Measurements from ENCODE around the gene SH3PXD2B. TPM values are rescaled to one million over a fixed set of nuclear protein-coding genes. Genes with fewer than 3 reads are reported as not detected.

The SH3PXD2B gene
- total RNA-seq, 2 experiments from 2014 or later, result 0.10 TPM; not detected in 1

GRCh38 chr5:172428224-172429166 is 25.8 kb downstream of the SH3PXD2B start:
- H3K4me2 ChIP-seq (ENCODE audit: low read length), result no peak overlapping the region
- POLR2A ChIA-PET, result interaction anchor here (0.5 to 0.6 kb wide), 2 partner anchors 114 to 131 kb away, joined by 3 to 4 read pairs; no protein-coding TSS in a partner anchor

GRCh38 chr5:172427202-172427601 is 27.1 kb downstream of the SH3PXD2B start:
- no peaks in the 10 kb centered on the region for H3K79me2 ChIP-seq (ENCODE audit: insufficient read depth, low read depth, low read length)
- no peaks in the 10 kb centered on the region for H3K9me2 ChIP-seq (ENCODE audit: insufficient read depth, low read length)
- TF ChIP-seq CTCF (conservative IDR thresholded peaks at IDR 0.05; ENCODE audit: low read length), result no peak
- TF ChIP-seq EZH2phosphoT487 (IDR thresholded peaks at IDR 0.05; ENCODE audit: borderline replicate concordance, low read depth, low read length), result no peak
- no peaks in the 10 kb centered on the region for H3K36me3 ChIP-seq (ENCODE audit: insufficient read depth, low read length)
- POLR2A ChIA-PET, result interaction anchor here (0.5 kb wide), 1 partner anchor 130 kb away, joined by 4 read pairs; no protein-coding TSS in a partner anchor
- no peak overlapping the region for H2AFZ ChIP-seq (ENCODE audit: low read length)
- H3K27ac ChIP-seq (ENCODE audit: low read depth, low read length, poor library complexity, severe bottlenecking), result no peak overlapping the region
- H3K4me2 ChIP-seq (ENCODE audit: low read length), result no peak overlapping the region
- CTCF ChIA-PET (ENCODE audit: unreplicated experiment), result no interaction called here
- H3K4me3 ChIP-seq (ENCODE audit: low read depth, low read length, poor library complexity, severe bottlenecking), result no peak overlapping the region
- no TSS peak for BruUV-seq (replicated peaks)
- H3K4me1 ChIP-seq (ENCODE audit: insufficient read depth, low read length, poor library complexity, severe bottlenecking), result no peaks in the 10 kb centered on the region
- DNase-seq (ENCODE audit: low spot score), result no peak
- H3K9me3 ChIP-seq (ENCODE audit: low read length), result no peaks in the 10 kb centered on the region
- intact Hi-C loops (cut with micrococcal nuclease; ENCODE audit: unreplicated experiment), result no loop called here
- H4K20me1 ChIP-seq (ENCODE audit: insufficient read depth, low read length), result no peaks in the 10 kb centered on the region

More at GRCh38 chr5:172428224-172429166, 25.8 kb downstream of the SH3PXD2B start:
- intact Hi-C loops (cut with micrococcal nuclease; ENCODE audit: unreplicated experiment), result no loop called here
- no peaks in the 10 kb centered on the region for H3K9me2 ChIP-seq (ENCODE audit: insufficient read depth, low read length)
- H3K36me3 ChIP-seq (ENCODE audit: insufficient read depth, low read length), result no peaks in the 10 kb centered on the region
- H3K79me2 ChIP-seq (ENCODE audit: insufficient read depth, low read depth, low read length), result no peaks in the 10 kb centered on the region
- TF ChIP-seq CTCF (conservative IDR thresholded peaks at IDR 0.05; ENCODE audit: low read length), result no peak
- no peak for TF ChIP-seq EZH2phosphoT487 (IDR thresholded peaks at IDR 0.05; ENCODE audit: borderline replicate concordance, low read depth, low read length)
- no peak overlapping the region for H3K4me3 ChIP-seq (ENCODE audit: low read depth, low read length, poor library complexity, severe bottlenecking)
- CTCF ChIA-PET (ENCODE audit: unreplicated experiment), result no interaction called here
- no peak overlapping the region for H3K27ac ChIP-seq (ENCODE audit: low read depth, low read length, poor library complexity, severe bottlenecking)
- H4K20me1 ChIP-seq (ENCODE audit: insufficient read depth, low read length), result no peaks in the 10 kb centered on the region
- H3K9me3 ChIP-seq (ENCODE audit: low read length), result no peaks in the 10 kb centered on the region
- BruUV-seq (replicated peaks), result no TSS peak
- H3K4me1 ChIP-seq (ENCODE audit: insufficient read depth, low read length, poor library complexity, severe bottlenecking), result no peaks in the 10 kb centered on the region
- no peak overlapping the region for H2AFZ ChIP-seq (ENCODE audit: low read length)
- no peak for DNase-seq (ENCODE audit: low spot score)

GRCh38 chr5:172426086-172426485 is 28.2 kb downstream of the SH3PXD2B start:
- Histone ChIP-seq H2AFZ (ENCODE audit: low read length) (no peak overlapping the region), H3K9me2 (ENCODE audit: insufficient read depth, low read length) (no peaks in the 10 kb centered on the region), H3K79me2 (ENCODE audit: insufficient read depth, low read depth, low read length) (no peaks in the 10 kb centered on the region), H3K4me1 (ENCODE audit: insufficient read depth, low read length, poor library complexity, severe bottlenecking) (no peaks in the 10 kb centered on the region), H3K4me3 (ENCODE audit: low read depth, low read length, poor library complexity, severe bottlenecking) (no peak overlapping the region), H3K9me3 (ENCODE audit: low read length) (no peaks in the 10 kb centered on the region), H3K4me2 (ENCODE audit: low read length) (no peak overlapping the region), H3K36me3 (ENCODE audit: insufficient read depth, low read length) (no peaks in the 10 kb centered on the region), H4K20me1 (ENCODE audit: insufficient read depth, low read length) (no peaks in the 10 kb centered on the region), H3K27ac (ENCODE audit: low read depth, low read length, poor library complexity, severe bottlenecking) (no peak overlapping the region)
- no peak for TF ChIP-seq EZH2phosphoT487 (IDR thresholded peaks at IDR 0.05; ENCODE audit: borderline replicate concordance, low read depth, low read length)
- BruUV-seq (replicated peaks), result no TSS peak
- ChIA-PET POLR2A (no interaction called here), CTCF (ENCODE audit: unreplicated experiment) (no interaction called here)
- intact Hi-C loops (cut with micrococcal nuclease; ENCODE audit: unreplicated experiment), result no loop called here
- DNase-seq (ENCODE audit: low spot score), result no peak
